ENCODE results near the gene TMEM106A.
"Not testable (repeated sequence)": the region's sequence is repeated elsewhere in the genome, so short reads cannot be mapped to it uniquely, and the experiment has no call there.

Gene TMEM106A, protein sequence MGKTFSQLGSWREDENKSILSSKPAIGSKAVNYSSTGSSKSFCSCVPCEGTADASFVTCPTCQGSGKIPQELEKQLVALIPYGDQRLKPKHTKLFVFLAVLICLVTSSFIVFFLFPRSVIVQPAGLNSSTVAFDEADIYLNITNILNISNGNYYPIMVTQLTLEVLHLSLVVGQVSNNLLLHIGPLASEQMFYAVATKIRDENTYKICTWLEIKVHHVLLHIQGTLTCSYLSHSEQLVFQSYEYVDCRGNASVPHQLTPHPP

DNA sequence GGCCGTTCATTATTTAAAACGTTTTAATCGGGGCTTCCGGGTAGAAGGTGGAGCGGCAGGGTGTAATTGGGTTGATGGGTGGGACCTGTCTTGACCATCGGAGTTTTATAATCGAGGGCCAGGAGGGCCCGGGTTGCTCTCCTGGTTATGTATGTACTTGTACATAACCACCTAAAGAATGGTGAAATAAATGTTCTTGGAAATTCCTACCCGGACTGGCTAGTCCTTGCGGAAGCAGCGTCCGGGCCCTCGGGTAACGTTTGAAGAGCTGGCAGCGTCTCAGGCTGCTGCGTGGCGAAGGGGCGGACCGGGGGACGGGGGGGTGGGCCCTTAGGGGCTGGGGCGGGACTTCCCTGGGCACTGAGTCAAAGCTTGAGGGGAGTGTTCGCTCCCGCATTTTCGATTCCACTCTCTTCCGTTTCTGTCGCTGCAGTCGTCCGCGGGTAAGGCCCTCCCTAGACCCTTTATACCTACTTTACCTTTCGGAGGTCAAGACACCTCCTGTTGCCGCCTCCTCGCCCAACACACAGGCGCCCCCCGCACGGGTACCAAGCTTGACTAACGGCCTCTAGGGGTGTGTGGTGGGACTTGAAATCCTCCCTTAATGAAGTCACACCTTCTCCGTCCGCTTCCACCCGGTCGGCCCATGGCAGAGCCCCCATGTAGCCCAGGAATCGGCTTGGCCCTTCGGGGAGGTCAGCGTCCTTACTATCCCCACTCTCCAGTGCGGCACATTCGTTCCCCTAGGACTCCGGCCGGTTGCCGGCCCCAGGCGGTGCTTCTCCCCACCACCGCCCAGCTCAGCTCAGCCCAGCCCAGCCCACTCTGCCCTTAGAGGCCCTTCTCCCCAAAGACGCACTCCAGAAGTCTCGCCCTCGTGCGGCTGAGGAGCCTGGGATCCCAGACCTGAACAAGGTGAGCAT, at the start of gene TMEM106A:
Gene TMEM106A, plus strand, starts transcription at position 396 of the 923 bp plus-strand sequence. CDS start 1,167 bp downstream, outside the sequence.
- no peaks in the 10 kb centered on the region for H3K27me3 Mint-ChIP-seq
- no peaks in the 10 kb centered on the region for H3K9me3 Mint-ChIP-seq
- peaks cover 41% of the 10 kb centered on the region for H3K36me3 Mint-ChIP-seq (ENCODE audit: low read depth)
- peaks cover 37% of the 10 kb centered on the region for H3K4me1 Mint-ChIP-seq (ENCODE audit: low read depth)
- peak within 1 kb of the TSS; percentile 95 for H3K4me3 Mint-ChIP-seq
- H3K27ac Mint-ChIP-seq, result peak within 1 kb of the TSS; percentile 98

DNA sequence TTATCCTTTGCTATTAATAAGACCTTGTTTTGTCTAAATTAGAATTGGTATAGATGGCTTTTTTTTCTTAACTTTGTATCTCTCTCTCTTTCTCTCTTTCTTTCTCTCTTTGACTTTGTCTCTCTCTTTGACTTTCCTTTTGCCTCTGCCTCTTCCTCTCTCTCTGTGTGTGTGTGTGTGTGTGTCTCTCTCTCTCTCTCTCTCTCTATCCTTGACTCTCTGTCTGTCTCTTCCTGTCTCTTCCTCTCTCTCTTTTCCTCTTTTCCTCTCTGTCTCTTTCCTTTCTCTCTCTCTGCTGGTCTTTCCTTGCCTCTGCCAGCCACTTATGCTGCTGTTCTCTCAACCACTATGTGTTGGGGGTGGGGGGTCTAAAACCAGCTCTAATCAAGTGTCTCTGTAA, 45.7 kb upstream of the TMEM106A start:
- not testable (repeated sequence) for H3K9me3 Mint-ChIP-seq; H3K27me3 Mint-ChIP-seq; H3K4me3 Mint-ChIP-seq; H3K4me1 Mint-ChIP-seq (ENCODE audit: low read depth)
- Mint-ChIP-seq H3K27ac (peak overlapping the region; percentile 6), H3K36me3 (ENCODE audit: low read depth) (peaks cover 13% of the 10 kb centered on the region)

DNA sequence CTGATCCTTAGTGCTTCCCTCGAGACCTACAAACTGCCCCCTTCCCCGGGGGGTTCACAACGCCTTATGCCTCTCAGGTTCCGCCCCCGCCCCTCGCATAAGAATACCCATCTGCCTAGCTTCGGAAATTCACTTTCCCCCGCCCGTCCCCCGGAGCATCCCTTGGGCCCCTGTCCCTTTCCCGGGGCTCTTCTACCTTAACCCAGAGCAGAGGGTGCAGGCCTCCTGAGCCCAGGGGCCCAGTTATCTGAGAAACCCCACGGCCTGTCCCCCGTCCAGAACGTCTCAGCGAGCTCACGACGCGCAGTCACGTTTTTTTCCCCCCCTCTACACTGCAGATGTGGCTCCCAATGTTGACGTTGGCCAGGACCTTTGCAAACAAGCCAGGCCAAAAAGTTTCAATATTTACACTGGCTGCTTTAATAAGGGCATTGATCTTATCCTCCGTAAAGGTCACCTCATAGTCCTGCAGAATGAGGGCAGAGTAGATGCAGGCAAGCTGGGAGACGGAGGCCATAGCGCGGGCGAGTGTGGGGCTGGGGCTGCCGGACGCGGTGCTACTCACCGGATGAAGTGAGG, 42.0 kb upstream of the TMEM106A start:
- H3K27ac Mint-ChIP-seq, result no peak overlapping the region

DNA sequence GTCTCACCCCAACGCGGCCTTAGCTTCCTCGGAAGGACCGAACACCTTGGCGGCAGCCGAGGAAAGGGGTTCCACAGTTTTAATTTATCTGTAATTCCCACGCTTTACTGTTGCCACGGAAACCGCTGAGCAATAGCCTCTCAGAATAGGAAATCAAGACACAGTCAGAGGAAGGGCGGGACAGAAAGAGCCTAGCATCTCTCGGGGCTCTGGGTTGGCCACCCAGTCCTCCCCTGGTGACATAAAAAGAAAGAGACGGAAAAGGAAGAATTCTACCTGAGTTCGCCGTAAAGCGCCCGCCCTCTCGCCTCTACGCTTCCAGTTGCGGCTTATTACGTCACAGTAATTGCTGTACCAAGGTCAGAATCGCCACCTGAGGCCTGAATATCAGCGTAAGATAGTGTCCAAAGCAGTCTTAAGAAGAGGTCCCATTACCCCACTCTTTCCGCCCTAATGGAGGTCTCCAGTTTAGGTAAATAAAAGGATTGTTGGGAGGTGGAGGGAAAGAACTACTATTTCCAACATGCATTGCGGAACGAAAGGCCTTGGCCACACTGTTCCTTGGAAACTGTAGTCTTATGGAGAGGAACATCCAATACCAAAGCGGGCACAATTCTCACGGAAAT, 41.4 kb upstream of the TMEM106A start:
- Mint-ChIP-seq H3K4me3 (no peak overlapping the region), H3K27me3 (no peaks in the 10 kb centered on the region), H3K4me1 (ENCODE audit: low read depth) (peaks cover 27% of the 10 kb centered on the region), H3K9me3 (no peaks in the 10 kb centered on the region), H3K36me3 (ENCODE audit: low read depth) (peaks cover 11% of the 10 kb centered on the region), H3K27ac (no peak overlapping the region)

More for the DNA sequence above, 42.0 kb upstream of the TMEM106A start:
- no peaks in the 10 kb centered on the region for H3K9me3 Mint-ChIP-seq
- no peaks in the 10 kb centered on the region for H3K27me3 Mint-ChIP-seq
- H3K36me3 Mint-ChIP-seq (ENCODE audit: low read depth), result peaks cover 9% of the 10 kb centered on the region
- H3K4me3 Mint-ChIP-seq, result no peak overlapping the region
- H3K4me1 Mint-ChIP-seq (ENCODE audit: low read depth), result peaks cover 22% of the 10 kb centered on the region

DNA sequence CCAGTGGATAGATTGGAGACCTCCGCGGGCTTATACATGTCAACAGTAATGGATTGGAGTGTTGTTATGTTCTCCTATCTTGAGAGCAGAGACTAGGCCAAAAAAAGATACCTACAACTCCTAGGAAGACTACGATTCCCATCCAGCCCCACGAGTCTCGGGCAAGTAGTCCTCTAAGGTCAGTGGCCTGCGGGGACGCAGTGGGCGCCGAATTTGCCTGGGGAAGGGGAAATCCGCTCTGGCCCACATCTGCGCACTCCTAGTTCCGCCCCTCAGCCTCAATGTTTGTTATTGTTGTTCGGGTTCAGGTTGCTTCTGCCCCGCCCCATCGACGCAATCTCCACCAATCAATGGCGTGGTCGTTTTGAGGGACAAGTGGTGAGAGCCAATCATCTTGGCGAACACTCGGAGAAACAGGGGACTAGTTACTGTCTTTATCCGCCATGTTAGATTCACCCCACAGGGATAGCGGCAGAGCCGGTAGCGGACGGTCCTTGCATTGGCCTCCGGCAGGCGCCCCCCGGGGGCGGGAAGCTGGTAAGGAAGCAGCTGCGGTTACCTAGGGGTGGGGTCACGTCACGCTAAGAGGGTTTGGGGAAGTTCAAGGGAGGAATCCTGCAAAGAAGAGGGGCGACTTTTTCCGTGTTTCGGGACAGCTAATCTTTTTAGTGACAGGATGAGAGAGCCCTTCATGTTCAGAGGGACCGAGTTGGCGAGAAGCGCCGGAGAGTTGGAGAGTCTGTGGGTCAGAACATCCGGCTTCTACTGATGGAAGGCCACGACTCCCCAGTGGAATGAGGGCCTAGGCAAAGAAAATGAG, 40.7 kb upstream of the TMEM106A start, which contains the start of gene NBR1:
Gene NBR1, plus strand, starts transcription at position 449 of the 820 bp plus-strand sequence. CDS start 4,586 bp downstream, outside the sequence.
- Mint-ChIP-seq H3K27me3 (no peaks in the 10 kb centered on the region), H3K27ac (no peak within 1 kb of the TSS), H3K4me3 (no peak within 1 kb of the TSS), H3K36me3 (ENCODE audit: low read depth) (peaks cover 17% of the 10 kb centered on the region), H3K9me3 (no peaks in the 10 kb centered on the region), H3K4me1 (ENCODE audit: low read depth) (peaks cover 35% of the 10 kb centered on the region)

DNA sequence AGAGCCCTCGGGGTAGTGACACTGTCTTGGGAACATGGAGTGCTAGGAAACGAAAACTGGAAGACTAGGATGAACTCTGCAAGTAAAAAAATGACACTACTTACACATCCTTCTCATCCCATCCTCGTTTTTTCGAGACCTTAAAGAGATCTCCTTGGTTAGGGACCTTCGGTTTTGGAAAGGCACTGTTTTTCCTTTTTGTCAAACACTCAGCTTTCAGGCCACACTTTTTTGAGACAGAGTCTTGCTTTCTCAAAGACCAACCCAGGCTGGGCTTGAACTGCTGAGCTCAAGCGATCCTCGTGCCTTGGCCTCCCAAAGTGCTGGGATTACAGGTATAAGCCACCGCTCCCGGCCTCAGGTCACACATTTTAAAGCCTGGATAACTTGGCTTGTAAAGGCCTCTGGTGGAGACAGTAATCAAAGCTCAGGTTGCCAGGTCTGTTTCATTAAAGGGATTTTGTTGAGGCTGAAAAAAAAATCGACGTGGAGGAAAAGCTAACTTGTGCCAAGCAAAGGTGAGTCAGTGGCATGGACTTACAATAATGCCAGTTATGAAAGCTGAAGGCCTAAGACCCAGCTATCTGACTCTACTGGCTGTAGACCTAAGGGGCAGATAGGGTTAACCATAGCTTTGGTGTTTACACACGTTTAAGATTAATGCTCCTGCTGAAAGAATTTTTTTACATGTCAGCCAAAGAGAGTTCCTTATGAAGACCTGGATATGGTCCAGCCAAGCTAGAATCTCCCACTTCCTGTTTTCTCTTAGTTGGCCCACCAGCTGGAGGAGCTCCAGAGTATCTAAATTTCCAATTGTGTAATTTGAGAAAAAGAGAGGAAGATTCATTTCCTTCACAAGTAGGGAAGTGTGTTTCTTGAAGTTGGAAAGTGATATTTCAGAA, 39.8 kb upstream of the TMEM106A start:
- H3K27ac Mint-ChIP-seq, result no peak overlapping the region
- H3K27me3 Mint-ChIP-seq, result no peaks in the 10 kb centered on the region
- no peaks in the 10 kb centered on the region for H3K9me3 Mint-ChIP-seq
- no peak overlapping the region for H3K4me3 Mint-ChIP-seq
- H3K36me3 Mint-ChIP-seq (ENCODE audit: low read depth), result peaks cover 17% of the 10 kb centered on the region
- peaks cover 43% of the 10 kb centered on the region for H3K4me1 Mint-ChIP-seq (ENCODE audit: low read depth)

DNA sequence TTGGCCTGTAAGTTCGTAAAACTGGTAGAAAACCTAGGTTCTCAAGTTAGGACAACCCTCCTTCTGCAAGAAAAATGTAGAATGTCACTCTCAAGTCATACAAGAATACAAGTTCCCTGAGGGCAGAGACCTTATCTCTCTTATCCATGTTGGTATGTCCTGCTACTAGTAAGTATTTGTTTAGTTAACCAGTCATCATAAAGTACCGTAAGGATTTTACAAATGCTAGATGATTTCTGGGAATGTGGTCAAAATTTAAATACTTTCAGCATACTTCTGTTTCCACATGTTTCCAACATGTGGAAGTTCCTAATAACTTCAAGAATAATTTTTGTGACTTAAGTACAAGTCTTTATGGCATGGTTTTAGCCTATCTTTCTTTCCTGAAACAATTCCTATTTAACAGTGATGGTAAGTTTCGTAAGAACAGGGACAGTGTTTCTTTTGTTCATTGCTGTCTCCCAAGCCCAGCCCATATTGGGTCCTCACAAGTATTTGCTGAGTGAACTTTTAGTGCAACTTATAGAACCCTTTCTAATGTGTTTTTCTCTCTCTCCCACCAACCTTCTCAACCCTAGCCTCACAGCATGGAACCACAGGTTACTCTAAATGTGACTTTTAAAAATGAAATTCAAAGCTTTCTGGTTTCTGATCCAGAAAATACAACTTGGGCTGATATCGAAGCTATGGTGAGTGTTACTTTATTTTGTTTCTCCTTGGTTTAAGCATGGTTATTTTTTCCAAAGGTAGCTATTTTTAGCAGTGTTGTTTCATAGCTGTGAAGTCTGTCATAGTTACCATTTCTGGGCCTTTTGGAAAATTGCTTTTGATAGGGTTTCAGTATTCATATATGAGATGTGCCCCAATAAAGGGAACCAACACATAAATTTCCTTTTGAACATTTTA, 36.2 kb upstream of the TMEM106A start:
- Mint-ChIP-seq H3K27ac (peak overlapping the region; percentile 97), H3K4me1 (ENCODE audit: low read depth) (peaks cover 53% of the 10 kb centered on the region), H3K9me3 (no peaks in the 10 kb centered on the region), H3K27me3 (no peaks in the 10 kb centered on the region), H3K4me3 (peak overlapping the region; percentile 68), H3K36me3 (ENCODE audit: low read depth) (peaks cover 30% of the 10 kb centered on the region)

DNA sequence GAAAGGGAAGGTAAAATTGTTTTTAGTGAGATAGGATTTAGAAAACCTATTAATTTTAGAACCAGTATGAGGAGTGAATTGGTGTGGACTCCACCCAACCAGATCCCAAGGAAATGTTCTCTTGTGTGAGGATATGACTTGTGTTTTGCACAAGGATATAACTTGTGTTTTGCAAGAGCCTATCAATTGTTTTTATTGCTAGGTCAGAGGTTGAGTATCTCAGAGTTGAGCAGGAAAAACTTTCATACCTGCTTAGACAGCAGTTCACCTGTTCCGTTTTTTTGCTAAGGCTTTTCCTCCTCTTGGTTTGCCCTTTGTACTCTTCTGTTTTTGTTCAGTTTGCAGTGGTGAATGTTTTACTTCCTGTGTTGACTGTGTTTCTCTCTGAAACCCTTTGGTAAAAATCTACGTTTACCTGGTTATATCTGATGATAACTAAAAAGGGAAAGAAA, 35.5 kb upstream of the TMEM106A start:
- Mint-ChIP-seq H3K27me3 (no peaks in the 10 kb centered on the region), H3K4me1 (ENCODE audit: low read depth) (peaks cover 53% of the 10 kb centered on the region), H3K9me3 (no peaks in the 10 kb centered on the region), H3K36me3 (ENCODE audit: low read depth) (peaks cover 30% of the 10 kb centered on the region), H3K4me3 (peak overlapping the region; percentile 68), H3K27ac (peak overlapping the region; percentile 97)

DNA sequence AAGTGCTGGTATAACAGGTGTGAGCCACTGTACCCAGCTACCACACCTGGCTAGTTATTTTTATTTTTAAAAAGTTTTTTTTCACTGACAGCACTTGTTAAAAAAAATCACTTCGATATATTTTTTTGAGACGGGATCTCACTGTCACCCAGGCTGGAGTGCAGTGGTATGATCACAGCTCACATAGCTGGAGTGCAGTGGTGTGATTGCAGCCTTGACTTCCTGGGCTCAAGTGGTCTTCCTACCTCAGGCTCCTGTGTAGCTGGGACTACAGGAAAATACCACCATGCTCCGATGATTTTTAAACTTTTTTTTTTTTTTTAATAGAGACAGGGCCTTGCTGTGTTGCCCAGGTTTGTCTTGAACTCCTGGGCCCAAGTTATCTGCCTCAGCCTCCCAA, 27.8 kb upstream of the TMEM106A start:
- Mint-ChIP-seq H3K27ac (no peak overlapping the region), H3K9me3 (no peaks in the 10 kb centered on the region), H3K4me3 (no peak overlapping the region), H3K4me1 (ENCODE audit: low read depth) (no peaks in the 10 kb centered on the region), H3K27me3 (no peaks in the 10 kb centered on the region), H3K36me3 (ENCODE audit: low read depth) (peaks cover 20% of the 10 kb centered on the region)

DNA sequence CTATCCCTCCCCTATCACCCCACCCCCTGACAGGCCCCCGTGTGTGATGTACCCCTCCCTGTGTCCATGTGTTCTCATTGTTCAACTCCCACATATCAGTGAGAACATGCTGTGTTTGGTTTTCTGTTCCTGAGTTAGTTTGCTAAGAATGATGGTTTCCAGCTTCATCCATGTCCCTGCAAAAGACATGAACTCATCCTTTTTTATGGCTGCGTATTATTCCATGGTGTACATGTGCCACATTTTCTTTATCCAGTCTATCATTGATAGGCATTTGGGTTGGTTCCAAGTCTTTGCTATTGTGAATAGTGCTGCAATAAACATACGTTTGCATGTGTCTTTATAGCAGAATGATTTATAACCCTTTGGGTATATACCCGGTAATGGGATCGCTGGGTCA, 25.0 kb upstream of the TMEM106A start:
- H3K27ac Mint-ChIP-seq; H3K27me3 Mint-ChIP-seq; H3K4me1 Mint-ChIP-seq (ENCODE audit: low read depth); H3K4me3 Mint-ChIP-seq; H3K9me3 Mint-ChIP-seq: not testable (repeated sequence)
- peaks cover 43% of the 10 kb centered on the region for H3K36me3 Mint-ChIP-seq (ENCODE audit: low read depth)

DNA sequence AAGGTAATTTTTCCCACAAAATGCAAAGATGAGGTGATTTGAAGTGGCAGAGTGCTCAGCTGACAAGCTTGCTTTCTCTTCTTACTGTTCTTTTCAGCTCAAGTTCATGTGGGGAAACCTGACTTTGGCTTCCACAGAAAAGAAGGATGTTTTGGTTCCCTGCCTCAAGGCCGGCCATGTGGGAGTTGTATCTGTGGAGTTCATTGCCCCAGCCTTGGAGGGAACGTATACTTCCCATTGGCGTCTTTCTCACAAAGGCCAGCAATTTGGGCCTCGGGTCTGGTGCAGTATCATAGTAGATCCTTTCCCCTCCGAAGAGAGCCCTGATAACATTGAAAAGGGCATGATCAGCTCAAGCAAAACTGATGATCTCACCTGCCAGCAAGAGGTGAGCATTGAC, 18.4 kb upstream of the TMEM106A start:
- Mint-ChIP-seq H3K9me3 (no peaks in the 10 kb centered on the region), H3K4me1 (ENCODE audit: low read depth) (no peaks in the 10 kb centered on the region), H3K4me3 (no peak overlapping the region), H3K27ac (no peak overlapping the region), H3K36me3 (ENCODE audit: low read depth) (peaks cover 69% of the 10 kb centered on the region), H3K27me3 (no peaks in the 10 kb centered on the region)

DNA sequence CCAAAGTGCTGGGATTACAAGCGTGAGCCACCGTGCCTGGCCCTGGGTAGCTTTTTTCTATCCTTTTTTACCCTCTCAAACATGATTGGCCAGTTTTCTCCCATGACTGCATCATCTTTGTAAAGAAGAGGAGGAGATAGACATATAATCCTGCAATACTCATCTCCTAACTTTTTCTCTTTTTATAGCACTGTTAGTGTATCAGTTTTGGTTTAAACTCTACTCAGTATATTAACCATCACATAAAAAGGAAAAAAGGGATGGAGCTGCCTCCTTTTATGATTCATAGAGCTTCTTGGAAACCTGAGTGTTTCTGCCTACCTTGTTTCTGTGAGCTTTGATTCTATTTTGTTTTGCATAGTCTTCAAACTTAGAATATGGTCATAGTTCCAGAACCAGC, 12.0 kb upstream of the TMEM106A start:
- H3K9me3 Mint-ChIP-seq, result no peaks in the 10 kb centered on the region
- H3K27me3 Mint-ChIP-seq, result no peaks in the 10 kb centered on the region
- H3K27ac Mint-ChIP-seq, result peak overlapping the region; percentile 72
- H3K36me3 Mint-ChIP-seq (ENCODE audit: low read depth), result peaks cover 59% of the 10 kb centered on the region
- H3K4me3 Mint-ChIP-seq, result no peak overlapping the region
- peaks cover 8% of the 10 kb centered on the region for H3K4me1 Mint-ChIP-seq (ENCODE audit: low read depth)

Measured in stimulated activated naive CD8-positive, alpha-beta T cell treated with anti-CD3 and anti-CD28 coated beads, Interleukin-15, Interleukin-2, amounts not matched to agents 100 ng/mL and 50 ng/mL, for 24 hours (primary cell).